Ishikawa (cell line): ENCODE results near the gene SH3BP4.

Source experiments
- FOXM1 ChIP-seq: IDR thresholded peaks from 2 replicates; pipeline ENCODE4 v1.6.1; 2012; ENCODE audit warnings: low read depth, borderline replicate concordance
- YY1 ChIP-seq: IDR thresholded peaks from 2 replicates; pipeline ENCODE4 v1.6.1; 2012; ENCODE audit warnings: low read depth
- TF ChIP-seq, protein P1 (sequence below): IDR thresholded peaks from 2 replicates; pipeline ENCODE4 v1.6.1; 2012; ENCODE audit warnings: low read depth, mild to moderate bottlenecking

DNA sequence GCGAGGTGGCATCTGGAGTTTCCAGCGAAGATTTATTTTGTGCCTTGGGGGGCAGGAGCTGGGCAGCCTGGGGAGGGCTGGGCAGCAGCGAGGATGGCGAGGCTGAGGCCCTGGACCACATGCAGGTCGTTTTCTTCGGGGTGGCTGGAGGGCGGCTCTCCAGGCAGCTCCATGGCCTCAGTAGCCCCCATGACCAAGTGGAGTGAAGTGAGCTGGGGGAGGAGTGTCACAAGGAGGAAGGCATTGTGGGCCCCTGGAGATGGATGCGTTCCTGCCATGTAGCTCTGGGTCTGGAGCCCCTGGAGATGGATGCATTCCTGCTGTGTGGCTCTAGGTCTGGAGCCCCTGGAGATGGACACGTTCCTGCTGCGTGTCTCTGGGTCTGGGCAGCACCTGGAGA, 40.4 kb downstream of the SH3BP4 start:
- TF ChIP-seq FOXM1: no peak
- TF ChIP-seq, protein P1, sequence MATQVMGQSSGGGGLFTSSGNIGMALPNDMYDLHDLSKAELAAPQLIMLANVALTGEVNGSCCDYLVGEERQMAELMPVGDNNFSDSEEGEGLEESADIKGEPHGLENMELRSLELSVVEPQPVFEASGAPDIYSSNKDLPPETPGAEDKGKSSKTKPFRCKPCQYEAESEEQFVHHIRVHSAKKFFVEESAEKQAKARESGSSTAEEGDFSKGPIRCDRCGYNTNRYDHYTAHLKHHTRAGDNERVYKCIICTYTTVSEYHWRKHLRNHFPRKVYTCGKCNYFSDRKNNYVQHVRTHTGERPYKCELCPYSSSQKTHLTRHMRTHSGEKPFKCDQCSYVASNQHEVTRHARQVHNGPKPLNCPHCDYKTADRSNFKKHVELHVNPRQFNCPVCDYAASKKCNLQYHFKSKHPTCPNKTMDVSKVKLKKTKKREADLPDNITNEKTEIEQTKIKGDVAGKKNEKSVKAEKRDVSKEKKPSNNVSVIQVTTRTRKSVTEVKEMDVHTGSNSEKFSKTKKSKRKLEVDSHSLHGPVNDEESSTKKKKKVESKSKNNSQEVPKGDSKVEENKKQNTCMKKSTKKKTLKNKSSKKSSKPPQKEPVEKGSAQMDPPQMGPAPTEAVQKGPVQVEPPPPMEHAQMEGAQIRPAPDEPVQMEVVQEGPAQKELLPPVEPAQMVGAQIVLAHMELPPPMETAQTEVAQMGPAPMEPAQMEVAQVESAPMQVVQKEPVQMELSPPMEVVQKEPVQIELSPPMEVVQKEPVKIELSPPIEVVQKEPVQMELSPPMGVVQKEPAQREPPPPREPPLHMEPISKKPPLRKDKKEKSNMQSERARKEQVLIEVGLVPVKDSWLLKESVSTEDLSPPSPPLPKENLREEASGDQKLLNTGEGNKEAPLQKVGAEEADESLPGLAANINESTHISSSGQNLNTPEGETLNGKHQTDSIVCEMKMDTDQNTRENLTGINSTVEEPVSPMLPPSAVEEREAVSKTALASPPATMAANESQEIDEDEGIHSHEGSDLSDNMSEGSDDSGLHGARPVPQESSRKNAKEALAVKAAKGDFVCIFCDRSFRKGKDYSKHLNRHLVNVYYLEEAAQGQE: no peak
- TF ChIP-seq YY1: no peak
